HepG2 (cell line): ENCODE results near the gene MUCL3. TPM values are rescaled to one million over a fixed set of nuclear protein-coding genes. Genes with fewer than 3 reads are reported as not detected.

Experiments
- FOXJ3 ChIP-seq: sonication (generic); formaldehyde crosslinking; IDR thresholded peaks from 2 replicates; pipeline ENCODE4 v1.4.0; 2020; ENCODE audit warnings: missing genetic modification reagents, mild to moderate bottlenecking, borderline replicate concordance
- KDM6A ChIP-seq: IDR thresholded peaks from 2 replicates; pipeline ENCODE4 v1.6.1; 2016; ENCODE audit warnings: low read depth
- KLF12 ChIP-seq: sonication (generic); formaldehyde crosslinking; IDR thresholded peaks from 2 replicates; pipeline ENCODE4 v1.4.0; 2020; ENCODE audit warnings: missing genetic modification reagents, borderline replicate concordance
- MZF1 ChIP-seq: sonication (generic); formaldehyde crosslinking; IDR thresholded peaks from 2 replicates; pipeline ENCODE4 v1.8.1; 2023; ENCODE audit warnings: mild to moderate bottlenecking, missing genetic modification reagents, borderline replicate concordance
- PHF8 ChIP-seq: sonication (generic); formaldehyde crosslinking; IDR thresholded peaks from 2 replicates; pipeline ENCODE4 v1.5.0; 2020; ENCODE audit warnings: missing genetic modification reagents
- SAP130 ChIP-seq: IDR thresholded peaks from 2 replicates; pipeline ENCODE4 v1.6.1; 2016; ENCODE audit warnings: low read depth
- SMAD3 ChIP-seq: sonication (generic); formaldehyde crosslinking; IDR thresholded peaks from 2 replicates; pipeline ENCODE4 v1.4.0; 2020; ENCODE audit warnings: missing genetic modification reagents
- TBP ChIP-seq: sonication (generic); formaldehyde crosslinking; IDR thresholded peaks from 2 replicates; pipeline ENCODE4 v1.5.0; 2020; ENCODE audit warnings: missing genetic modification reagents
- ZNF569 ChIP-seq: sonication (generic); formaldehyde crosslinking; IDR thresholded peaks from 2 replicates; pipeline ENCODE4 v1.5.0; 2020; ENCODE audit warnings: mild to moderate bottlenecking, missing genetic modification reagents, moderate library complexity, borderline replicate concordance
- ZNF775 ChIP-seq: sonication (generic); formaldehyde crosslinking; IDR thresholded peaks from 2 replicates; pipeline ENCODE4 v1.4.0; 2020; ENCODE audit warnings: missing genetic modification reagents, mild to moderate bottlenecking, moderate library complexity, borderline replicate concordance
- polyA plus RNA-seq, 8 experiments: library from polyadenylated mRNA; depleted of rRNA in 3 of 8; stranded (reverse) in 7 of 8; unstranded in 1 of 8; fragments of >200 nt; fragmentation: Illumina TruSeq in 4 of 8; extraction: Trizol in 4 of 8; gene quantifications; 2 replicates each; pipeline versions ENCODE4 v1.2.1 to v1.2.3, GENCODE V29; 2011 to 2016; ENCODE audit warnings: low read depth in 4 of 8, missing spikeins in 1 of 8, mixed read lengths in 1 of 8; ENCODE audit not compliant: insufficient read depth in 1 of 8
- total RNA-seq, 5 experiments: library from RNA; depleted of rRNA; stranded (reverse); fragments of >200 nt; fragmentation: Illumina TruSeq; extraction: Trizol; gene quantifications; 2 replicates each; pipeline ENCODE4 v1.2.3, GENCODE V29; 2016; ENCODE audit warnings: low read depth in 1 of 5
- TF ChIP-seq, protein P1 (sequence below): sonication (generic); formaldehyde crosslinking; IDR thresholded peaks from 2 replicates; pipeline ENCODE4 v1.9.0; 2021; ENCODE audit warnings: missing genetic modification reagents, mild to moderate bottlenecking, borderline replicate concordance
- TF ChIP-seq, protein P2 (sequence below): sonication (generic); formaldehyde crosslinking; IDR thresholded peaks from 2 replicates; pipeline ENCODE4 v1.5.0; 2020; ENCODE audit warnings: missing genetic modification reagents
- TF ChIP-seq, protein P3 (sequence below): sonication (generic); formaldehyde crosslinking; IDR thresholded peaks from 2 replicates; pipeline ENCODE4 v1.4.0; 2020; ENCODE audit warnings: mild to moderate bottlenecking, missing genetic modification reagents
- TF ChIP-seq, protein P4 (sequence below): sonication (generic); formaldehyde crosslinking; IDR thresholded peaks from 2 replicates; pipeline ENCODE4 v1.9.0; 2022; ENCODE audit warnings: missing genetic modification reagents, mild to moderate bottlenecking, borderline replicate concordance
- TF ChIP-seq, protein P5 (sequence below): sonication (generic); formaldehyde crosslinking; IDR thresholded peaks from 2 replicates; pipeline ENCODE4 v1.8.1; 2023; ENCODE audit warnings: missing genetic modification reagents, mild to moderate bottlenecking, borderline replicate concordance

Gene MUCL3
- total and polyA plus RNA-seq, 2 of the 13 experiments (the other 11 are each of a cell fraction or from before 2014, with no cell fraction given): not detected

DNA sequence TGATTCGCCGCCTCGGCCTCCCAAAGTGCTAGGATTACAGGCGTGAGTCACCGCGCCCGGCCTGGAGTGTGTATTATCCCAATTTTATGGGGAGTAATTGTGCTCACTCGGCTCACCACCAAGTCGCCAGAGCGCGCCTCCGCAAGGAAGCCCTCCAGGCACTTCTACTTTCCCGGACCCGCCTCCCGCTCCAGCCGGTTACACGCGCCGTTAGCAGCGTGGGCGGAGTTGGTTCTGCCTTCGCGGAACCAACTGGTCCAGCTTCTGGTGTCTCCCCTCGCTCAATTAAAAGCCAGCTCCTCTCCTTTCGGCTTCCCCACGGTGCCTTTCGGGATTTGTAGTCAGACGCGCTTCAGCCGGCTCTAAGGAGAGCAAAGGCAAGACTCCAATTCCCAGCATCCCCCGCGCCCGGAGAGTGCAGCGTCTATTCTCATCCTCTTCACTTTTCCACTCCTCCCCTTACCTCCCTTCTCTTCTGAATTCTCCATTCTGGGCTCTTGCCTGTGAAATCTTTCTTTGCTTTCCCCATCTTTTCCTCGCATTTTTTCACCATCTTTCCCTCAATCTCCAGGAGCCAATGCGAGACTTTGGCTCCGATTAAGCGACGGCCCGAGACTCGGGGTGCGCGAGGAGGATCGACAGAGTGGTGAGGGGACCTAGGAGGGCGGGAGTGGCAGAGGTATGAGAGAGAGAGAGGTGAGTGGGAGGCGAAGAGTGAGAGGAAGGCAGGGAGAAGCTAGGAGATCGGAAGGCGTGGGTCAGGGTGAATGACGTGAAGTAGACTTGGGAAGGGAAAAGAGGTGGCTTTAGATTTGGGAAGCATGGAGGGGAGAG lies 32.8 kb upstream of the MUCL3 start, which contains the start of gene GTF2H4 (continued):
- 0 out of 2 replicates have a peak, but pooled peaks have one; percentile 59 for TF ChIP-seq ZNF775
- no peak for TF ChIP-seq KDM6A
- TF ChIP-seq FOXJ3 (CRISPR knock-in tag): no peak
- TF ChIP-seq PHF8 (CRISPR knock-in tag): peak; percentile 84
- no peak for TF ChIP-seq KLF12
- TF ChIP-seq, protein P1, sequence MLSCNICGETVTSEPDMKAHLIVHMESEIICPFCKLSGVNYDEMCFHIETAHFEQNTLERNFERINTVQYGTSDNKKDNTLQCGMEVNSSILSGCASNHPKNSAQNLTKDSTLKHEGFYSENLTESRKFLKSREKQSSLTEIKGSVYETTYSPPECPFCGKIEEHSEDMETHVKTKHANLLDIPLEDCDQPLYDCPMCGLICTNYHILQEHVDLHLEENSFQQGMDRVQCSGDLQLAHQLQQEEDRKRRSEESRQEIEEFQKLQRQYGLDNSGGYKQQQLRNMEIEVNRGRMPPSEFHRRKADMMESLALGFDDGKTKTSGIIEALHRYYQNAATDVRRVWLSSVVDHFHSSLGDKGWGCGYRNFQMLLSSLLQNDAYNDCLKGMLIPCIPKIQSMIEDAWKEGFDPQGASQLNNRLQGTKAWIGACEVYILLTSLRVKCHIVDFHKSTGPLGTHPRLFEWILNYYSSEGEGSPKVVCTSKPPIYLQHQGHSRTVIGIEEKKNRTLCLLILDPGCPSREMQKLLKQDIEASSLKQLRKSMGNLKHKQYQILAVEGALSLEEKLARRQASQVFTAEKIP (CRISPR knock-in tag): no peak
- TF ChIP-seq, protein P2, sequence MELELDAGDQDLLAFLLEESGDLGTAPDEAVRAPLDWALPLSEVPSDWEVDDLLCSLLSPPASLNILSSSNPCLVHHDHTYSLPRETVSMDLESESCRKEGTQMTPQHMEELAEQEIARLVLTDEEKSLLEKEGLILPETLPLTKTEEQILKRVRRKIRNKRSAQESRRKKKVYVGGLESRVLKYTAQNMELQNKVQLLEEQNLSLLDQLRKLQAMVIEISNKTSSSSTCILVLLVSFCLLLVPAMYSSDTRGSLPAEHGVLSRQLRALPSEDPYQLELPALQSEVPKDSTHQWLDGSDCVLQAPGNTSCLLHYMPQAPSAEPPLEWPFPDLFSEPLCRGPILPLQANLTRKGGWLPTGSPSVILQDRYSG (CRISPR knock-in tag): no peak
- TF ChIP-seq, protein P3, sequence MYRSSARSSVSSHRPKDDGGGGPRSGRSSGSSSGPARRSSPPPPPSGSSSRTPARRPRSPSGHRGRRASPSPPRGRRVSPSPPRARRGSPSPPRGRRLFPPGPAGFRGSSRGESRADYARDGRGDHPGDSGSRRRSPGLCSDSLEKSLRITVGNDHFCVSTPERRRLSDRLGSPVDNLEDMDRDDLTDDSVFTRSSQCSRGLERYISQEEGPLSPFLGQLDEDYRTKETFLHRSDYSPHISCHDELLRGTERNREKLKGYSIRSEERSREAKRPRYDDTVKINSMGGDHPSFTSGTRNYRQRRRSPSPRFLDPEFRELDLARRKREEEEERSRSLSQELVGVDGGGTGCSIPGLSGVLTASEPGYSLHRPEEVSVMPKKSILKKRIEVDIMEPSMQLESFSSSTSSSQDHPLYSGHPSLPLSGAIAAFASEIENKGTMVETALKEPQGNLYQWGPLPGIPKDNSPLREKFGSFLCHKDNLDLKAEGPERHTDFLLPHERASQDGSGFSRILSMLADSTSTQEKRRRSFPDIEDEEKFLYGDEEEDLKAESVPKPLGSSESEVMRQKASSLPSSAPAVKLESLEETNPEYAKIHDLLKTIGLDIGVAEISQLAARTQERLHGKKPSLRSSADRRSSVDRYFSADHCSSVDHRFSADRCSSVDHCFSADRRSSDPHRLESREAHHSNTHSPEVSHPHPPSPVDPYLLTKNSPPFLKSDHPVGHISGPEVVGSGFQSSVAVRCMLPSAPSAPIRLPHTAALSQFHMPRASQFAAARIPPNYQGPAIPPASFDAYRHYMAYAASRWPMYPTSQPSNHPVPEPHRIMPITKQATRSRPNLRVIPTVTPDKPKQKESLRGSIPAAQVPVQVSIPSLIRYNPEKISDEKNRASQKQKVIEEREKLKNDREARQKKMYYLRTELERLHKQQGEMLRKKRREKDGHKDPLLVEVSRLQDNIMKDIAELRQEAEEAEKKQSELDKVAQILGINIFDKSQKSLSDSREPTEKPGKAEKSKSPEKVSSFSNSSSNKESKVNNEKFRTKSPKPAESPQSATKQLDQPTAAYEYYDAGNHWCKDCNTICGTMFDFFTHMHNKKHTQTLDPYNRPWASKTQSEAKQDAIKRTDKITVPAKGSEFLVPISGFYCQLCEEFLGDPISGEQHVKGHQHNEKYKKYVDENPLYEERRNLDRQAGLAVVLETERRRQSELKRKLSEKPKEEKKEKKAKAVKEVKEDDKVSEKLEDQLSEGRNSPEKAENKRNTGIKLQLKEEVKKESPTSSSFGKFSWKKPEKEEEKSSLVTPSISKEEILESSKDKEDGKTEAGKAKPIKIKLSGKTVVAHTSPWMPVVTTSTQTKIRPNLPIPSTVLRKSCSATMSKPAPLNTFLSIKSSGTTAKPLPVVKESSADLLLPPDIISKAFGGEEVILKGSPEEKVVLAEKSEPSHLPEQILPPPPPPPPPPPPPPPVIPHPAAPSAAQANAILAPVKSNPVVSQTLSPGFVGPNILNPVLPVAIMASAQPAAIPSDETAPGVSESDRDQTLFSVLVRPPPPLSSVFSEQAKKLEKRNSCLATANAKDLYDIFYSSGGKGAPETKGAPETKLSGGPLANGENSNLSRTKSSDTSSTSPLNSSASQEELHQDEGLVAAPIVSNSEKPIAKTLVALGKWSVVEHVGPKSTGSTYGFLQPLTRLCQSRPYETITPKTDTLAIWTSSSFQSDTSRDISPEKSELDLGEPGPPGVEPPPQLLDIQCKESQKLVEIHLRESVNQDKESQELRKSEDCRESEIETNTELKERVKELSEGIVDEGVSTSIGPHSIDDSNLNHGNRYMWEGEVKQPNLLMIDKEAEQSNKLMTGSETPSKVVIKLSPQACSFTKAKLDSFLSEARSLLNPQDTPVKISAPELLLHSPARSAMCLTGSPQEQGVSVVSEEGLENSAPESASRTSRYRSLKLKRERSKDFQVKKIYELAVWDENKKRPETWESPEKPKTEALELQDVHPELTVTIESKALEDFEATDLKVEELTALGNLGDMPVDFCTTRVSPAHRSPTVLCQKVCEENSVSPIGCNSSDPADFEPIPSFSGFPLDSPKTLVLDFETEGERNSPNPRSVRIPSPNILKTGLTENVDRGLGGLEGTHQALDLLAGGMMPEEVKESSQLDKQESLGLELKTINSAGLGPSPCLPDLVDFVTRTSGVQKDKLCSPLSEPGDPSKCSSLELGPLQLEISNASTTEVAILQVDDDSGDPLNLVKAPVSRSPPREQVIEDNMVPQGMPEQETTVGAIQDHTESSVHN (CRISPR knock-in tag): 0 out of 2 replicates have a peak, but pooled peaks have one; percentile 17
- TF ChIP-seq SAP130: peak; percentile 96
- TF ChIP-seq, protein P4, sequence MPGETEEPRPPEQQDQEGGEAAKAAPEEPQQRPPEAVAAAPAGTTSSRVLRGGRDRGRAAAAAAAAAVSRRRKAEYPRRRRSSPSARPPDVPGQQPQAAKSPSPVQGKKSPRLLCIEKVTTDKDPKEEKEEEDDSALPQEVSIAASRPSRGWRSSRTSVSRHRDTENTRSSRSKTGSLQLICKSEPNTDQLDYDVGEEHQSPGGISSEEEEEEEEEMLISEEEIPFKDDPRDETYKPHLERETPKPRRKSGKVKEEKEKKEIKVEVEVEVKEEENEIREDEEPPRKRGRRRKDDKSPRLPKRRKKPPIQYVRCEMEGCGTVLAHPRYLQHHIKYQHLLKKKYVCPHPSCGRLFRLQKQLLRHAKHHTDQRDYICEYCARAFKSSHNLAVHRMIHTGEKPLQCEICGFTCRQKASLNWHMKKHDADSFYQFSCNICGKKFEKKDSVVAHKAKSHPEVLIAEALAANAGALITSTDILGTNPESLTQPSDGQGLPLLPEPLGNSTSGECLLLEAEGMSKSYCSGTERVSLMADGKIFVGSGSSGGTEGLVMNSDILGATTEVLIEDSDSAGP (CRISPR knock-in tag): peak; percentile 92; the same call in 1 of the 2 replicates
- no peak; the same call in 1 of the 2 replicates for TF ChIP-seq MZF1 (CRISPR knock-in tag)
- TF ChIP-seq SMAD3 (CRISPR knock-in tag): peak; percentile 80; the same call in 1 of the 2 replicates
- TF ChIP-seq TBP (CRISPR knock-in tag): peak; percentile 87; the same call in 1 of the 2 replicates
- TF ChIP-seq, protein P5, sequence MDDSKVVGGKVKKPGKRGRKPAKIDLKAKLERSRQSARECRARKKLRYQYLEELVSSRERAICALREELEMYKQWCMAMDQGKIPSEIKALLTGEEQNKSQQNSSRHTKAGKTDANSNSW: no peak
- TF ChIP-seq ZNF569 (CRISPR knock-in tag): no peak
